GM12892 (cell line): ENCODE results near the gene SRD5A1.

Source experiments
- POLR2AphosphoS5 ChIP-seq: IDR thresholded peaks from 2 replicates; pipeline ENCODE4 v1.6.1; 2011; ENCODE audit warnings: low read depth, low read length, control low read depth
- TAF1 ChIP-seq: IDR thresholded peaks from 2 replicates; pipeline ENCODE4 v1.6.1; 2011; ENCODE audit warnings: low read depth, mild to moderate bottlenecking, control low read depth, low read length, borderline replicate concordance

DNA sequence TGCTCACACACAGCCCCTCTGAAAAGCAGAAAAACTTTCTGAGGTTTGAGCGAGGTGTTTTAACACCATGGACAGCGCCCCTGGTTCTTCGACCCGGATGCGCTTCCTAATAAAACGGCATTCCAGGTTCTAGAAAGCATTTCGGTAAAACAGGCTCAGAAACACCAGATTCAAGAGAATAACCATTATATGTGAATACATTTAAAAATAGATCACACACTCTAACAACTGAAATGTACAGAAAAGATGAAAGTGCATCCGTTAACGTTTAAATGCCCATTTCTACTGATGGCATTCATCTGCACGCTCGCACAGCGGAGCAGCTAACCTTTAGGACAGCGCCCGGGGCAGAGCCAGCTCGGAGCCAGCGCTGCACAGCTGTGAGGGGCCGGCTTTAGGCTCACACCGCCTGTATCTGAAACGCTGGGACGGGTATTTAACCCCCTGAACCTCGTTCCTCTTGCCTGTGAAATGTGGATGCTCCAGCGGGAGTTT, 53.7 kb downstream of the SRD5A1 start:
- TF ChIP-seq TAF1 (no peak), POLR2AphosphoS5 (no peak)
